Sigmoid colon (tissue), 4 donors: ENCODE results near the gene NACAD.

Source experiments
- CTCF ChIP-seq, 4 experiments: fragments of 450-650 bp in 3 of 4; fragments of 200-600 bp in 1 of 4; IDR thresholded peaks; one replicate each; pipeline ENCODE4 v1.5.1; 2016 to 2019; ENCODE audit warnings: antibody characterized with exemption in 4 of 4, mild to moderate bottlenecking in 3 of 4, moderate library complexity in 2 of 4
- EP300 ChIP-seq, 4 donors: sonication (generic); formaldehyde crosslinking; IDR thresholded peaks; one replicate each; pipeline ENCODE4 v1.6.1; 2017; ENCODE audit warnings: antibody characterized with exemption in 4 of 4
- POLR2A ChIP-seq, 2 donors: fragments of 450-650 bp; IDR thresholded peaks; one replicate each; pipeline ENCODE4 v1.6.1; 2016; ENCODE audit warnings: antibody characterized with exemption in 2 of 2, mild to moderate bottlenecking in 2 of 2, moderate library complexity in 2 of 2
- POLR2AphosphoS5 ChIP-seq, 4 donors: sonication (generic); formaldehyde crosslinking; IDR thresholded peaks; one replicate each; pipeline ENCODE4 v1.6.1; 2017; ENCODE audit warnings: antibody characterized with exemption in 4 of 4

GRCh38 chr7:45104844-45105587, 16.2 kb upstream of the NACAD start:
- TF ChIP-seq CTCF (IDR thresholded peaks at IDR 0.05), result no peak
- TF ChIP-seq POLR2A (IDR thresholded peaks at IDR 0.05), result no peak
- no peak for TF ChIP-seq EP300 (IDR thresholded peaks at IDR 0.05)
- no peak for TF ChIP-seq POLR2AphosphoS5 (IDR thresholded peaks at IDR 0.05)
